K562 (cell line): ENCODE measurements around the gene EPN2. TPM values are rescaled to one million over a fixed set of nuclear protein-coding genes. Genes with fewer than 3 reads are reported as not detected.

Source experiments
- ATAC-seq: fragments of 200-7000 bp; cut with Tn5 transposase; 3 replicates; pipeline ENCODE4 v1.9.1; 2020; ENCODE audit warnings: moderate library complexity
- BruUV-seq: library from RNA; stranded (reverse); fragments of 400-500 nt; replicated peaks from 2 replicates; lab custom pipeline; 2021; lab: Mats Ljungman, UMichigan
- CTCF ChIA-PET: fragments of 300-600 bp; formaldehyde crosslinking; extraction: SDS; loops from one replicate; lab custom pipeline; 2021; ENCODE audit warnings: low intra/inter-chr PET ratio; lab: Yijun Ruan, JAX
- POLR2A ChIA-PET: fragments of 300-600, 350-650 bp; sonication (Branson Sonifier 250); formaldehyde crosslinking; extraction: SDS; loops from one replicate; lab custom pipeline; 2021; ENCODE audit warnings: antibody characterized with exemption, inconsistent platforms; lab: Yijun Ruan, JAX
- DNase-seq, 4 experiments: peaks; one replicate each; pipeline versions ENCODE4 v3.0.0 to v3.0.0-alpha.2; 2011 to 2018; ENCODE audit warnings: low spot score in 3 of 4, mixed read lengths in 3 of 4; ENCODE audit errors: extremely low read depth in 1 of 4
- FAIRE-seq: peaks from 2 replicates; lab custom pipeline; 2011; peaks lifted over from hg19 to GRCh38; lab: Jason Lieb, UNC
- H2AFZ ChIP-seq: 2 replicates; pipeline ENCODE4 v1.6.0; 2011; ENCODE audit warnings: low read depth, low read length, control low read depth, inconsistent platforms
- H3K27ac ChIP-seq: fragments of 200-600 bp; 3 replicates; pipeline ENCODE4 v1.8.0; 2011; ENCODE audit warnings: low read depth, mild to moderate bottlenecking, control low read depth, inconsistent platforms, low read length, moderate library complexity, mixed read lengths; ENCODE audit errors: extremely low read depth
- H3K27me3 ChIP-seq, 2 experiments: fragments of 300-600 bp in 1 of 2; 2 replicates in 1 of 2; 3 replicates in 1 of 2; pipeline versions ENCODE4 v1.6.0 to v1.8.0; 2011; ENCODE audit warnings: inconsistent platforms in 2 of 2, low read length in 2 of 2, mild to moderate bottlenecking in 1 of 2, mixed read lengths in 1 of 2, moderate library complexity in 1 of 2; ENCODE audit not compliant: control insufficient read depth in 2 of 2, insufficient read depth in 2 of 2
- H3K36me3 ChIP-seq: fragments of 300-600 bp; 3 replicates; pipeline ENCODE4 v1.8.0; 2011; ENCODE audit warnings: mild to moderate bottlenecking, low read length, inconsistent platforms; ENCODE audit not compliant: control insufficient read depth, insufficient read depth
- H3K4me1 ChIP-seq, 2 experiments: fragments of 200-600 bp in 1 of 2; replicated peaks in 1 of 2; 2 replicates in 1 of 2; 3 replicates in 1 of 2; pipeline versions ENCODE4 v1.5.1 to v1.8.0; 2011; ENCODE audit warnings: inconsistent platforms in 2 of 2, low read length in 2 of 2, mild to moderate bottlenecking in 1 of 2, mixed read lengths in 1 of 2, moderate library complexity in 1 of 2; ENCODE audit not compliant: control insufficient read depth in 2 of 2, insufficient read depth in 2 of 2
- H3K4me2 ChIP-seq: 2 replicates; pipeline ENCODE4 v1.6.1; 2011; ENCODE audit warnings: low read length, control low read depth, inconsistent platforms, mixed read lengths; ENCODE audit not compliant: insufficient read depth
- H3K4me3 ChIP-seq: fragments of 200-600 bp; sonication (generic), shearing (Covaris generic); 2 replicates; pipeline ENCODE4 v1.5.1; 2016; ENCODE audit warnings: control low read depth, inconsistent platforms
- H3K79me2 ChIP-seq: fragments of 200-600 bp; 3 replicates; pipeline ENCODE4 v1.8.0; 2011; ENCODE audit warnings: low read length, inconsistent platforms; ENCODE audit not compliant: control insufficient read depth, insufficient read depth
- H3K9ac ChIP-seq, 2 experiments: 2 replicates each; pipeline versions ENCODE4 v1.6.0 to v1.6.1; 2011; ENCODE audit warnings: low read depth in 2 of 2, low read length in 2 of 2, control low read depth in 1 of 2, inconsistent platforms in 1 of 2, mild to moderate bottlenecking in 1 of 2, mixed read lengths in 1 of 2; ENCODE audit not compliant: insufficient read depth in 1 of 2
- H3K9me1 ChIP-seq: one replicate; pipeline ENCODE4 v1.6.0; 2011; ENCODE audit warnings: inconsistent platforms, mild to moderate bottlenecking, low read length, moderate library complexity; ENCODE audit not compliant: control insufficient read depth, insufficient read depth
- H3K9me3 ChIP-seq: replicated peaks from 2 replicates; pipeline ENCODE4 v1.5.1; 2011; ENCODE audit warnings: low read depth, low read length, inconsistent platforms; ENCODE audit not compliant: control insufficient read depth, insufficient read depth
- H4K20me1 ChIP-seq: replicated peaks from 2 replicates; pipeline ENCODE4 v1.6.1; 2011; ENCODE audit warnings: low read length, inconsistent platforms, mixed read lengths; ENCODE audit not compliant: control insufficient read depth, insufficient read depth
- ELF1 ChIP-seq: fragments of 200-800 bp; sonication (Bioruptor generic); IDR thresholded peaks from 2 replicates; pipeline ENCODE4 v1.6.1; 2016; ENCODE audit warnings: missing genetic modification characterization, missing compliant biosample characterization
- HINFP ChIP-seq: fragments of 450-650 bp; conservative IDR thresholded peaks from 2 replicates; pipeline ENCODE4 v1.6.1; 2016; ENCODE audit warnings: missing genetic modification characterization, low read depth, mild to moderate bottlenecking, control low read depth, missing compliant biosample characterization
- HNRNPK ChIP-seq: fragments of 200-400 bp; formaldehyde crosslinking; IDR thresholded peaks from one replicate; pipeline ENCODE4 v1.6.1; 2018; ENCODE audit warnings: mild to moderate bottlenecking, low read depth, low read length; ENCODE audit not compliant: poor library complexity, severe bottlenecking
- MCM3 ChIP-seq: fragments of 450-650 bp; IDR thresholded peaks from 2 replicates; pipeline ENCODE4 v1.6.1; 2016
- SMARCC2 ChIP-seq: fragments of 450-650 bp; IDR thresholded peaks from 2 replicates; pipeline ENCODE4 v1.6.1; 2017; ENCODE audit warnings: antibody characterized with exemption, moderate library complexity, mild to moderate bottlenecking, low read depth
- SOX6 ChIP-seq: fragments of 450-650 bp; IDR thresholded peaks from 2 replicates; pipeline ENCODE4 v1.6.1; 2014; ENCODE audit warnings: mild to moderate bottlenecking
- STAT6 ChIP-seq: sonication (generic); formaldehyde crosslinking; IDR thresholded peaks from 2 replicates; pipeline ENCODE4 v1.8.1; 2023; ENCODE audit warnings: mild to moderate bottlenecking, missing genetic modification reagents
- TCF7 ChIP-seq: sonication (generic); IDR thresholded peaks from 2 replicates; pipeline ENCODE4 v1.6.1; 2016; ENCODE audit warnings: antibody characterized with exemption, borderline replicate concordance
- ZNF140 ChIP-seq: fragments of 250-450 bp; sonication (Bioruptor Pico); IDR thresholded peaks from 2 replicates; pipeline ENCODE4 v1.8.0; 2021; ENCODE audit warnings: moderate library complexity, mild to moderate bottlenecking, inconsistent platforms
- WGBS: fragments of 100-300 bp; shearing (Covaris generic); methylation state at CpG from one replicate; pipeline ENCODE4 v1.1.6; 2016; ENCODE audit warnings: low coverage, mixed read lengths; ENCODE audit not compliant: insufficient coverage; ENCODE audit errors: missing lambda C conversion rate; 5-methylcytosine and 5-hydroxymethylcytosine counted together
- in situ Hi-C: fragments of 300-500 bp; cut with MboI; formaldehyde crosslinking; loops from 4 replicates; pipeline ENCODE4 v1.15.0; 2018; ENCODE audit warnings: inconsistent platforms, mixed read lengths
- intact Hi-C: fragments of 100-400 bp; cut with micrococcal nuclease; formaldehyde crosslinking; loops from 2 replicates; pipeline ENCODE4 v1.14.2; 2022
- polyA plus RNA-seq, 8 experiments: library from polyadenylated mRNA; depleted of rRNA in 4 of 8; stranded (reverse) in 5 of 8; unstranded in 3 of 8; fragments of >200 nt; fragmentation: Nextera tagmentation in 2 of 8; fragmentation: Illumina TruSeq in 1 of 8; extraction: Ambion mirVana in 2 of 8; extraction: Trizol in 1 of 8; gene quantifications; 2 replicates each; pipeline versions ENCODE4 v1.2.1 to v1.2.3, GENCODE V29; 2011 to 2014; ENCODE audit warnings: inconsistent platforms in 1 of 8, missing spikeins in 1 of 8
- total RNA-seq, 7 experiments: library from RNA; depleted of rRNA in 6 of 7; stranded (reverse); fragments of >200 nt in 6 of 7; fragmentation: Illumina TruSeq in 2 of 7; extraction: Trizol in 2 of 7; gene quantifications; 2 replicates each; pipeline versions ENCODE4 v1.2.1 to v1.2.3, GENCODE V29; 2011 to 2021; ENCODE audit warnings: low replicate concordance in 1 of 7
- TF ChIP-seq, protein P1 (sequence below): IDR thresholded peaks from 2 replicates; pipeline ENCODE4 v1.6.1; 2011; ENCODE audit warnings: borderline replicate concordance, low read depth, mild to moderate bottlenecking, moderate library complexity, low read length; ENCODE audit not compliant: insufficient read depth, poor library complexity, severe bottlenecking

The EPN2 gene
- total and polyA plus RNA-seq, 9 of the 15 experiments (the other 6 are each of a cell fraction or from before 2014, with no cell fraction given) = 1.0 to 12.9 (median 8.9) TPM

- POLR2A ChIA-PET = interaction anchor here (0.6 to 1.0 kb wide), 2 partner anchors 50 to 52 kb away, joined by 3 read pairs; partner anchors contain the start of gene RNF112
These were observed 123.6 kb downstream of the EPN2 start for GRCh38 chr17:19360772-19361171.

More at GRCh38 chr17:19360772-19361171, 123.6 kb downstream of the EPN2 start:
- WGBS = 75% methylated on average over 7 of the region's 8 CpGs
- H3K4me3 ChIP-seq = no peak overlapping the region
- peaks cover 6 to 24% of the 10 kb centered on the region in 2 experiments; a peak in 4 of 5 replicates for H3K4me1 ChIP-seq
- CTCF ChIA-PET = no interaction called here
- no peaks in the 10 kb centered on the region for H4K20me1 ChIP-seq
- no peak overlapping the region for H3K4me2 ChIP-seq
- H3K9ac ChIP-seq = no peak overlapping the region
- H3K27me3 ChIP-seq = no peaks in the 10 kb centered on the region
- no peak overlapping the region for H2AFZ ChIP-seq
- H3K79me2 ChIP-seq = peaks cover 9% of the 10 kb centered on the region; the same call in 2 of the 3 replicates
- FAIRE-seq = no peak
- H3K9me1 ChIP-seq = no peaks in the 10 kb centered on the region
- in situ Hi-C loops = loop anchor here (5.0 to 10.0 kb wide), 2 partner anchors 87 to 404 kb away; no protein-coding TSS in a partner anchor
- TF ChIP-seq SOX6 = no peak
- TF ChIP-seq STAT6 = no peak
- no peak for TF ChIP-seq SMARCC2
- no peak for TF ChIP-seq TCF7
- TF ChIP-seq ELF1 (tag) = no peak
- TF ChIP-seq ZNF140 = no peak
- TF ChIP-seq HNRNPK = no peak
- no peak for TF ChIP-seq MCM3
- no peak for TF ChIP-seq HINFP (tag)
- TF ChIP-seq, protein P1, sequence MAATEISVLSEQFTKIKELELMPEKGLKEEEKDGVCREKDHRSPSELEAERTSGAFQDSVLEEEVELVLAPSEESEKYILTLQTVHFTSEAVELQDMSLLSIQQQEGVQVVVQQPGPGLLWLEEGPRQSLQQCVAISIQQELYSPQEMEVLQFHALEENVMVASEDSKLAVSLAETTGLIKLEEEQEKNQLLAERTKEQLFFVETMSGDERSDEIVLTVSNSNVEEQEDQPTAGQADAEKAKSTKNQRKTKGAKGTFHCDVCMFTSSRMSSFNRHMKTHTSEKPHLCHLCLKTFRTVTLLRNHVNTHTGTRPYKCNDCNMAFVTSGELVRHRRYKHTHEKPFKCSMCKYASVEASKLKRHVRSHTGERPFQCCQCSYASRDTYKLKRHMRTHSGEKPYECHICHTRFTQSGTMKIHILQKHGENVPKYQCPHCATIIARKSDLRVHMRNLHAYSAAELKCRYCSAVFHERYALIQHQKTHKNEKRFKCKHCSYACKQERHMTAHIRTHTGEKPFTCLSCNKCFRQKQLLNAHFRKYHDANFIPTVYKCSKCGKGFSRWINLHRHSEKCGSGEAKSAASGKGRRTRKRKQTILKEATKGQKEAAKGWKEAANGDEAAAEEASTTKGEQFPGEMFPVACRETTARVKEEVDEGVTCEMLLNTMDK = no peak
- no peaks in the 10 kb centered on the region for H3K9me3 ChIP-seq
- no peak for ATAC-seq
- H3K36me3 ChIP-seq = no peaks in the 10 kb centered on the region
- no peak for DNase-seq
- intact Hi-C loops = no loop called here
- BruUV-seq = no TSS peak
- no peak overlapping the region for H3K27ac ChIP-seq
